ENCODE measurements around the gene PCMTD2. TPM values are rescaled to one million over a fixed set of nuclear protein-coding genes. Genes with fewer than 3 reads are reported as not detected.
A peak's percentile ranks its signal among the peaks of the same experiment; 100 is the strongest.

PCMTD2 gene
- total RNA-seq (10 to 100 TPM; 32.0 to 96.3 (median 79.0) TPM), polyA plus RNA-seq (10 to 100 TPM; 58.8 to 66.0 TPM)
- long read RNA-seq, donor 1, transcript PCMTD2-203 (6 exons, 3,843 nt) = major isoform, 20 of 47 reads
- long read RNA-seq, donor 1, partial matches to known transcripts = 16 of 47 reads
- long read RNA-seq, donor 1, other reads (novel, unspliced or antisense) = 10 of 47 reads
- long read RNA-seq, donor 2, transcript PCMTD2-203 (6 exons, 3,843 nt) = major isoform, 27 of 37 reads
- long read RNA-seq, donor 2, partial matches to known transcripts = 7 of 37 reads
- long read RNA-seq, donor 2, other reads (novel, unspliced or antisense) = 0 of 37 reads
- long read RNA-seq, donor 3, transcript PCMTD2-204 (6 exons, 3,212 nt) = minor isoform, 5 of 150 reads
- long read RNA-seq, donor 3, transcript PCMTD2-203 (6 exons, 3,843 nt) = major isoform, 109 of 150 reads
- long read RNA-seq, donor 3, partial matches to known transcripts = 13 of 150 reads
- long read RNA-seq, donor 3, other reads (novel, unspliced or antisense) = 23 of 150 reads

DNA sequence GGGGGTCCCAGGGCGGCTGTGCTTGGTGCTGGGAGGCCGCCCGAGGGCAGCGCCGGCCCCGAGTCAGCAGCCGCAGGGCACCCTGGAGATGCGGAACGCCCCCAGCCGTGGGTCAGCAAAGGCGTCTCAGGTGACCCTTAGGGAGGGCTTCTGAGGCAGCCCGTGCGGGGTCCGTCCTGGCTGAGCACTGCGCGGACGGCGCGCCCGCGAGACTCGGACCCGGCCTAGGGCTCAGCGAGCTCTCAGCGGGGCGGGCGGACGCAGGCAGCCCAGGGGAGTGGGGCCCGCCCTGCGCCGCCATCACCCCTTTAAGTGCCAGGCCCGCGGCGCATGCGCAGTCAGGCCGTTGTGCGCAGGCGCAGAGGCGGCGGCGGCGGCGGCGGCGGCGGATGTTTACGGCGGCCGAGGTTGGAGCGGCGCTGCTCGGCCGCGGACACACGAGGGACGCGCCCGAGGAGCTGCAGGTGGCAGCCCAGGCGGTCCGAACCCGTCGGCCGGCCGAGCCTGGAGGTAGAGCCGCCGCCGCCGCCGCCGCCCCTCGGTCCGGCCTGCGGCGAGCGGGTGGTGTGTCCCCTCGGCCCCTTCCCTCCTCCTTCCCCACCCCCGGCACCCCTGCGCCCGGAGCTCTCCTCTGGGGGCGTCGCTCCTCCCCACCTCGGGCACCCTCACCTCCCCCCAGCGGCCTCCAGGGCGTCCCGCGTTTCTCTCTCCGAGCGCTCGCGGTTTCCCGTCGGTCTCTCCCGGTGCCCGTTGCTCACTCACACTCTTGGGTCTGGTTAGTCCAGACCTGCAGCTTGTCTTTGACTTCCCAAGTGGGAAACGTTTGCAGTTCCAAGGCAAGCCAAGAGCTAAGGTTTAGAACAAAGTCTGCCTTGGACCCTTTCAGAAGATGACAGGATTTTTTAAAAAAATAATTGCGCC lies at the start of gene PCMTD2:
Gene PCMTD2 (plus strand): TSS at position 388 of the 921 bp plus-strand sequence. CDS start 4,218 bp downstream, outside the sequence.
- peak; percentile 78 to 92 (median 88) for DNase-seq
- Histone ChIP-seq H3K4me3 (peak within 1 kb of the TSS; percentile 97), H3K27ac (peak within 1 kb of the TSS; percentile 23 to 85), H3K27me3 (no peaks in the 10 kb centered on the region), H3K4me1 (ENCODE audit: insufficient read depth) (peaks cover 20% of the 10 kb centered on the region), H3K9me3 (no peaks in the 10 kb centered on the region), H3K36me3 (no peaks in the 10 kb centered on the region)
- TF ChIP-seq, protein P1, sequence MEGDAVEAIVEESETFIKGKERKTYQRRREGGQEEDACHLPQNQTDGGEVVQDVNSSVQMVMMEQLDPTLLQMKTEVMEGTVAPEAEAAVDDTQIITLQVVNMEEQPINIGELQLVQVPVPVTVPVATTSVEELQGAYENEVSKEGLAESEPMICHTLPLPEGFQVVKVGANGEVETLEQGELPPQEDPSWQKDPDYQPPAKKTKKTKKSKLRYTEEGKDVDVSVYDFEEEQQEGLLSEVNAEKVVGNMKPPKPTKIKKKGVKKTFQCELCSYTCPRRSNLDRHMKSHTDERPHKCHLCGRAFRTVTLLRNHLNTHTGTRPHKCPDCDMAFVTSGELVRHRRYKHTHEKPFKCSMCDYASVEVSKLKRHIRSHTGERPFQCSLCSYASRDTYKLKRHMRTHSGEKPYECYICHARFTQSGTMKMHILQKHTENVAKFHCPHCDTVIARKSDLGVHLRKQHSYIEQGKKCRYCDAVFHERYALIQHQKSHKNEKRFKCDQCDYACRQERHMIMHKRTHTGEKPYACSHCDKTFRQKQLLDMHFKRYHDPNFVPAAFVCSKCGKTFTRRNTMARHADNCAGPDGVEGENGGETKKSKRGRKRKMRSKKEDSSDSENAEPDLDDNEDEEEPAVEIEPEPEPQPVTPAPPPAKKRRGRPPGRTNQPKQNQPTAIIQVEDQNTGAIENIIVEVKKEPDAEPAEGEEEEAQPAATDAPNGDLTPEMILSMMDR (IDR thresholded peaks at IDR 0.05) = peak in 2 of 3 donors; percentile 3 to 12
- TF ChIP-seq POLR2A (IDR thresholded peaks at IDR 0.05) = peak; percentile 51
- TF ChIP-seq EP300 (IDR thresholded peaks at IDR 0.05) = no peak
- WGBS, 3 donors = 0 to 1% (median 0%) methylated on average over 39 to 96 of the region's 96 CpGs
- intact Hi-C loops (cut with DNase I) = no loop called here

DNA sequence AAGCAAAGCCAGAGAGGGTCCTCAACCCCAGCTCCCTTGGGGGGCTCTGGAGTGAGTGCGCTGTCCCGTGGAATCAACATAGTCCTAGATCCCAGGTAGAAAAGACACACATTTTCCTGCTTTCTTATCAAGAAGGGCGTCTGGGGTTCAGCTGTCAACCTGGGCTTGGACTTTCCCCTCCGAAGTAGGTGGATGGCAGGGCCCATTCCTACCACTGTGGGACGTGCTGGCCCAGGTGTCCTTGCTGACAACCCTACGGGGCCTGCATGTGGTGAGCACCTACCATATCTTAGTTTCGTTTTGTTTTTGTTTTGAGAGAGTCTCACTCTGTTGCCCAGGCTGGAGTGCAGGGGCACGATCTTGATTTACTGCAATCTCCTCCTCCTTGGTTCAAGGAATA lies 48.9 kb upstream of the PCMTD2 start:
- WGBS, 3 donors = 86 to 87% (median 87%) methylated on average over 8 of the region's 8 CpGs

GRCh38 chr20:64207641-64208590 lies 47.6 kb upstream of the PCMTD2 start:
- H3K9me3 ChIP-seq = no peaks in the 10 kb centered on the region
- no peak overlapping the region for H3K4me3 ChIP-seq
- DNase-seq = no peak
- WGBS, 3 donors = 87 to 93% (median 88%) methylated on average over 23 to 25 of the region's 25 CpGs
- no peaks in the 10 kb centered on the region for H3K27me3 ChIP-seq
- H3K4me1 ChIP-seq (ENCODE audit: insufficient read depth) = peaks cover 6% of the 10 kb centered on the region
- H3K27ac ChIP-seq = no peak overlapping the region
- TF ChIP-seq EP300 (IDR thresholded peaks at IDR 0.05) (no peak), POLR2A (IDR thresholded peaks at IDR 0.05) (no peak)
- TF ChIP-seq, protein P1 (IDR thresholded peaks at IDR 0.05) = no peak
- H3K36me3 ChIP-seq = no peaks in the 10 kb centered on the region
- intact Hi-C loops (cut with DNase I) = no loop called here

More for the DNA sequence above, 48.9 kb upstream of the PCMTD2 start:
- Histone ChIP-seq H3K9me3 (no peaks in the 10 kb centered on the region), H3K4me1 (ENCODE audit: insufficient read depth) (no peaks in the 10 kb centered on the region), H3K27me3 (no peaks in the 10 kb centered on the region), H3K27ac (no peak overlapping the region), H3K4me3 (no peak overlapping the region), H3K36me3 (no peaks in the 10 kb centered on the region)
- intact Hi-C loops (cut with DNase I) = no loop called here
- no peak for TF ChIP-seq EP300 (IDR thresholded peaks at IDR 0.05)
- no peak for TF ChIP-seq POLR2A (IDR thresholded peaks at IDR 0.05)
- TF ChIP-seq, protein P1 (IDR thresholded peaks at IDR 0.05) = no peak
- DNase-seq = no peak
